ENCODE measurements around the gene GNA15.

DNA sequence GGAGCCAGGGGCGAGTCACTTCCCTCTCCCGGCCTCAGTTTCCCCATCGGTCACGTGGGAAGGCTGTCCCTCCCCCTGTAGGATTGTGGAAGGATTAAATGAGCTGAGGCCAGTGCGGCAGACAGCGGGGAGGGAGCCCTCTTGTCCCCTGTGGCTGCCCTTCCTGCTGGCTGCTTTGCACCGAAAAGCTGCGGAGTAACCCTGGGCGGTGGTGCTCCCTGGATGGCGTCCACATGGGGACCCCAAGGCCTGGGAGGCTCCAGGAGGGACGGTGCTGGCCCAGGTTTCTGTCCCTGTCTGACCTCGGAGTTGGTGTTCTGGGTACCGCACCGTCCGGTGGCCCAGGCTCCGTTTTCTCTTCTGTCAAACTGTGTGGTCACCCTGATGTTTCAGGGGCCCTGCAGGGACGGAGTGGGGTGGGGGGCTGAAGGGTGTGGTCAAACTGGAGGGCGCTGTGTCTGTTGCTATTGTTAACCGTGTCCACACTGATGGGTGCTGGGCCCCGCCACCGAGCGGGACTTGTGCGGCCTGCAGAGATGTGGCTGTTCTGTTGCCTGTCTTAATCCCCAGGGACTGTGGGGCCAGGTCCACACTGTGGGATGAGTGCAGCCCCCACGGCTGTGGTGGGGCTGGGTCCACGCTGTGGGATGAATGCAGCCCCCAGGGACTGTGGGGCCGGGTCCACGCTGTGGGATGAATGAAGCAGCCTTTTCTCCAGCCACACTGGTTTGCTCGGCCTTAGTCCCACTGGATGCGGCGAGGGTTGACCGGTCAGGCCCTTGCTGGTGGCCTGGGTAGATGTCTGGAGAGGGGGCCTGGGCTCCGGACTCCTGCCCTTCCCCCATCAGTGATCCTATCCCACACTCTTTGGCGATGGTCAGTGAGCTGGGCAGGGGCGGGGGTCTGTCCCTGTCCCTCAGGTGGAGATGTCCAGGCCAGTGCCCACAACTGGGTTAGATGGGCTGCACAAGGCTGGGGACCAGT, 34.8 kb upstream of the GNA15 start:
- TF ChIP-seq POLR2A (IDR thresholded peaks at IDR 0.05): no peak
- TF ChIP-seq, protein P1, sequence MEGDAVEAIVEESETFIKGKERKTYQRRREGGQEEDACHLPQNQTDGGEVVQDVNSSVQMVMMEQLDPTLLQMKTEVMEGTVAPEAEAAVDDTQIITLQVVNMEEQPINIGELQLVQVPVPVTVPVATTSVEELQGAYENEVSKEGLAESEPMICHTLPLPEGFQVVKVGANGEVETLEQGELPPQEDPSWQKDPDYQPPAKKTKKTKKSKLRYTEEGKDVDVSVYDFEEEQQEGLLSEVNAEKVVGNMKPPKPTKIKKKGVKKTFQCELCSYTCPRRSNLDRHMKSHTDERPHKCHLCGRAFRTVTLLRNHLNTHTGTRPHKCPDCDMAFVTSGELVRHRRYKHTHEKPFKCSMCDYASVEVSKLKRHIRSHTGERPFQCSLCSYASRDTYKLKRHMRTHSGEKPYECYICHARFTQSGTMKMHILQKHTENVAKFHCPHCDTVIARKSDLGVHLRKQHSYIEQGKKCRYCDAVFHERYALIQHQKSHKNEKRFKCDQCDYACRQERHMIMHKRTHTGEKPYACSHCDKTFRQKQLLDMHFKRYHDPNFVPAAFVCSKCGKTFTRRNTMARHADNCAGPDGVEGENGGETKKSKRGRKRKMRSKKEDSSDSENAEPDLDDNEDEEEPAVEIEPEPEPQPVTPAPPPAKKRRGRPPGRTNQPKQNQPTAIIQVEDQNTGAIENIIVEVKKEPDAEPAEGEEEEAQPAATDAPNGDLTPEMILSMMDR (IDR thresholded peaks at IDR 0.05): no peak
